NCI-H1930 (cell line): ENCODE data around the gene CUX1.
"Not testable (repeated sequence)": the region's sequence is repeated elsewhere in the genome, so short reads cannot be mapped to it uniquely, and the experiment has no call there.

ENCODE experiments used
- DNase-seq, 2 experiments: peaks; one replicate each; lab custom pipeline; 2025; lab: John Stamatoyannopoulos, UW

CUX1 gene

GRCh38 chr7:102103027-102103372 is 285.6 kb downstream of the CUX1 start:
- no peak for DNase-seq

GRCh38 chr7:102104245-102104644 is 286.8 kb downstream of the CUX1 start:
- DNase-seq: no peak

- DNase-seq: no peak
Measured at GRCh38 chr7:102106625-102107024, 289.2 kb downstream of the CUX1 start.

GRCh38 chr7:102107474-102108104 is 290.2 kb downstream of the CUX1 start:
- DNase-seq: no peak

GRCh38 chr7:102111061-102112041 is 293.9 kb downstream of the CUX1 start:
- DNase-seq: no peak

GRCh38 chr7:102115181-102115580 is 297.8 kb downstream of the CUX1 start:
- DNase-seq: no peak

GRCh38 chr7:102115931-102116330 is 298.5 kb downstream of the CUX1 start:
- no peak for DNase-seq

- no peak for DNase-seq
Measured at GRCh38 chr7:102117743-102118142, 300.3 kb downstream of the CUX1 start.

GRCh38 chr7:102119213-102119651 is 301.8 kb downstream of the CUX1 start:
- no peak for DNase-seq

- no peak for DNase-seq
Measured at GRCh38 chr7:102119925-102120324, 302.5 kb downstream of the CUX1 start.

- DNase-seq: no peak
Measured at GRCh38 chr7:102120666-102121195, 303.3 kb downstream of the CUX1 start.

GRCh38 chr7:102122026-102122425 is 304.6 kb downstream of the CUX1 start:
- no peak for DNase-seq

- DNase-seq: no peak
Measured at GRCh38 chr7:102125127-102125596, 307.7 kb downstream of the CUX1 start.

GRCh38 chr7:102128303-102128702 is 310.9 kb downstream of the CUX1 start:
- DNase-seq: no peak

- no peak for DNase-seq
Measured at GRCh38 chr7:102129636-102130370, 312.4 kb downstream of the CUX1 start.

- DNase-seq: no peak
Measured at GRCh38 chr7:102132209-102132752, 314.9 kb downstream of the CUX1 start.

GRCh38 chr7:102138676-102139075 is 321.2 kb downstream of the CUX1 start:
- DNase-seq: no peak

- DNase-seq: no peak
Measured at GRCh38 chr7:102140952-102141370, 323.5 kb downstream of the CUX1 start.

- DNase-seq: not testable (repeated sequence)
Measured at GRCh38 chr7:102142433-102142832, 325.0 kb downstream of the CUX1 start.

GRCh38 chr7:102146122-102146521 is 328.7 kb downstream of the CUX1 start:
- DNase-seq: no peak

GRCh38 chr7:102147008-102147407 is 329.6 kb downstream of the CUX1 start:
- DNase-seq: no peak

GRCh38 chr7:102148799-102149198 is 331.4 kb downstream of the CUX1 start:
- no peak for DNase-seq
